H9 (cell line): ENCODE results near the gene BANP. TPM values are rescaled to one million over a fixed set of nuclear protein-coding genes. Genes with fewer than 3 reads are reported as not detected.

Experiments used
- DNase-seq: peaks from one replicate; pipeline ENCODE4 v3.0.0-alpha.2; 2017
- H2AFZ ChIP-seq: one replicate; pipeline ENCODE4 v1.6.1; 2013; ENCODE audit warnings: mild to moderate bottlenecking, low read length, control low read depth, moderate library complexity
- H2AK5ac ChIP-seq: 2 replicates; pipeline ENCODE4 v1.6.1; 2013; ENCODE audit warnings: low read length, control low read depth, mixed read lengths; ENCODE audit not compliant: insufficient read length
- H2BK120ac ChIP-seq: one replicate; pipeline ENCODE4 v1.6.1; 2013; ENCODE audit warnings: low read depth, mild to moderate bottlenecking, low read length, control low read depth, inconsistent platforms; ENCODE audit not compliant: poor library complexity, severe bottlenecking
- H2BK12ac ChIP-seq: 2 replicates; pipeline ENCODE4 v1.6.1; 2013; ENCODE audit warnings: low read length, control low read depth, mixed read lengths, low read depth; ENCODE audit not compliant: insufficient read length
- H2BK15ac ChIP-seq: 2 replicates; pipeline ENCODE4 v1.6.1; 2013; ENCODE audit warnings: low read depth, low read length, control low read depth
- H2BK20ac ChIP-seq: one replicate; pipeline ENCODE4 v1.6.1; 2013; ENCODE audit warnings: low read depth, mild to moderate bottlenecking, low read length, control low read depth, inconsistent platforms; ENCODE audit not compliant: poor library complexity, severe bottlenecking
- H2BK5ac ChIP-seq: 2 replicates; pipeline ENCODE4 v1.6.1; 2013; ENCODE audit warnings: low read length, control low read depth, mixed read lengths; ENCODE audit not compliant: insufficient read length
- H3K14ac ChIP-seq: 2 replicates; pipeline ENCODE4 v1.6.1; 2013; ENCODE audit warnings: low read length, control low read depth; ENCODE audit not compliant: insufficient read depth
- H3K18ac ChIP-seq: 2 replicates; pipeline ENCODE4 v1.6.1; 2013; ENCODE audit warnings: low read depth, mild to moderate bottlenecking, mixed read lengths, low read length, control low read depth; ENCODE audit not compliant: insufficient read length
- H3K23ac ChIP-seq: 2 replicates; pipeline ENCODE4 v1.6.1; 2013; ENCODE audit warnings: low read length, control low read depth, mixed read lengths, low read depth; ENCODE audit not compliant: insufficient read length
- H3K23me2 ChIP-seq: 2 replicates; pipeline ENCODE4 v1.6.1; 2013; ENCODE audit warnings: low read depth, mild to moderate bottlenecking, mixed read lengths, low read length, control low read depth; ENCODE audit not compliant: insufficient read length, poor library complexity, severe bottlenecking
- H3K27ac ChIP-seq: 2 replicates; pipeline ENCODE4 v1.5.1; 2013; ENCODE audit warnings: low read length, control low read depth, mixed read lengths, low read depth; ENCODE audit not compliant: insufficient read length
- H3K27me3 ChIP-seq: 2 replicates; pipeline ENCODE4 v1.6.1; 2013; ENCODE audit warnings: low read length, control low read depth, inconsistent platforms; ENCODE audit not compliant: insufficient read depth
- H3K4ac ChIP-seq: 2 replicates; pipeline ENCODE4 v1.6.1; 2013; ENCODE audit warnings: low read depth, mild to moderate bottlenecking, control low read depth, inconsistent platforms, low read length, moderate library complexity
- H3K4me1 ChIP-seq: 2 replicates; pipeline ENCODE4 v1.6.1; 2013; ENCODE audit warnings: low read length, control low read depth, inconsistent platforms; ENCODE audit not compliant: insufficient read depth
- H3K4me2 ChIP-seq: 2 replicates; pipeline ENCODE4 v1.6.1; 2013; ENCODE audit warnings: low read length, control low read depth, mixed read lengths; ENCODE audit not compliant: insufficient read length, insufficient read depth
- H3K56ac ChIP-seq: 2 replicates; pipeline ENCODE4 v1.6.1; 2013; ENCODE audit warnings: low read depth, mild to moderate bottlenecking, mixed read lengths, low read length, control low read depth; ENCODE audit not compliant: insufficient read length
- H3K79me1 ChIP-seq: 2 replicates; pipeline ENCODE4 v1.6.1; 2013; ENCODE audit warnings: low read depth, mild to moderate bottlenecking, moderate library complexity, low read length, control low read depth, inconsistent platforms; ENCODE audit not compliant: insufficient read depth, poor library complexity, severe bottlenecking
- H3K79me2 ChIP-seq: 2 replicates; pipeline ENCODE4 v1.6.1; 2013; ENCODE audit warnings: low read length, control low read depth, inconsistent platforms; ENCODE audit not compliant: insufficient read depth
- H3K9ac ChIP-seq: 2 replicates; pipeline ENCODE4 v1.6.1; 2013; ENCODE audit warnings: low read length, control low read depth, mixed read lengths; ENCODE audit not compliant: insufficient read length; ENCODE audit errors: extremely low read depth
- H3K9me3 ChIP-seq: one replicate; pipeline ENCODE4 v1.6.1; 2013; ENCODE audit warnings: low read depth, low read length, inconsistent platforms; ENCODE audit not compliant: control insufficient read depth
- H3T11ph ChIP-seq: one replicate; pipeline ENCODE4 v1.6.1; 2013; ENCODE audit warnings: mild to moderate bottlenecking, low read length, control low read depth, inconsistent platforms
- H4K20me1 ChIP-seq: one replicate; pipeline ENCODE4 v1.6.1; 2013; ENCODE audit not compliant: control insufficient read depth, insufficient read length, insufficient read depth
- H4K5ac ChIP-seq: 2 replicates; pipeline ENCODE4 v1.6.1; 2013; ENCODE audit warnings: low read depth, mild to moderate bottlenecking, mixed read lengths, low read length, control low read depth; ENCODE audit not compliant: insufficient read length
- H4K8ac ChIP-seq: replicated peaks from 2 replicates; pipeline ENCODE4 v1.6.1; 2013; ENCODE audit warnings: low read length, control low read depth, mixed read lengths, low read depth; ENCODE audit not compliant: insufficient read length
- H4K91ac ChIP-seq: 2 replicates; pipeline ENCODE4 v1.6.1; 2013; ENCODE audit warnings: low read depth, mild to moderate bottlenecking, moderate library complexity, mixed read lengths, low read length, control low read depth; ENCODE audit not compliant: insufficient read length
- H3K27ac Mint-ChIP-seq, 3 experiments: 2 replicates in 2 of 3; 3 replicates in 1 of 3; pipeline ENCODE4 v1.8.0; 2020 to 2021; ENCODE audit warnings: mixed read lengths in 3 of 3, mild to moderate bottlenecking in 1 of 3, moderate library complexity in 1 of 3
- H3K27me3 Mint-ChIP-seq: 2 replicates; pipeline ENCODE4 v1.8.0; 2021; ENCODE audit warnings: low read depth, mild to moderate bottlenecking, moderate library complexity, mixed read lengths
- H3K36me3 Mint-ChIP-seq, 3 experiments: 2 replicates in 2 of 3; 3 replicates in 1 of 3; pipeline ENCODE4 v1.8.0; 2020 to 2021; ENCODE audit warnings: low read depth in 3 of 3, mixed read lengths in 3 of 3; ENCODE audit not compliant: insufficient read depth in 1 of 3
- H3K4me1 Mint-ChIP-seq, 2 experiments: 2 replicates each; pipeline ENCODE4 v1.8.0; 2020; ENCODE audit warnings: mixed read lengths in 2 of 2
- H3K4me3 Mint-ChIP-seq, 2 experiments: 2 replicates in 1 of 2; 3 replicates in 1 of 2; pipeline ENCODE4 v1.8.0; 2020 to 2021; ENCODE audit warnings: mild to moderate bottlenecking in 2 of 2, mixed read lengths in 2 of 2, moderate library complexity in 1 of 2
- H3K9me3 Mint-ChIP-seq, 2 experiments: 2 replicates in 1 of 2; 3 replicates in 1 of 2; pipeline ENCODE4 v1.8.0; 2020; ENCODE audit warnings: mild to moderate bottlenecking in 2 of 2, mixed read lengths in 2 of 2, moderate library complexity in 1 of 2
- WGBS: extraction: QIAGEN DNeasy Blood & Tissue Kit; methylation state at CpG from one replicate; pipeline ENCODE4 v1.1.7; 2013; ENCODE audit warnings: missing lambda C conversion rate, low lambda C conversion rate, mixed read lengths; ENCODE audit not compliant: insufficient read length; ENCODE audit errors: extremely low coverage; 5-methylcytosine and 5-hydroxymethylcytosine counted together
- total RNA-seq: library from RNA; stranded (reverse); gene quantifications from 2 replicates; pipeline ENCODE4 v1.2.1, GENCODE V29; 2021
- TF ChIP-seq, protein P1 (sequence below): fragments of 200-600 bp; sonication (generic); conservative IDR thresholded peaks from 3 replicates; pipeline ENCODE4 v1.8.0; 2021; ENCODE audit warnings: antibody characterized with exemption, mild to moderate bottlenecking

Gene BANP
- total RNA-seq, 1 experiment from 2014 or later, result 24.9 TPM

DNA sequence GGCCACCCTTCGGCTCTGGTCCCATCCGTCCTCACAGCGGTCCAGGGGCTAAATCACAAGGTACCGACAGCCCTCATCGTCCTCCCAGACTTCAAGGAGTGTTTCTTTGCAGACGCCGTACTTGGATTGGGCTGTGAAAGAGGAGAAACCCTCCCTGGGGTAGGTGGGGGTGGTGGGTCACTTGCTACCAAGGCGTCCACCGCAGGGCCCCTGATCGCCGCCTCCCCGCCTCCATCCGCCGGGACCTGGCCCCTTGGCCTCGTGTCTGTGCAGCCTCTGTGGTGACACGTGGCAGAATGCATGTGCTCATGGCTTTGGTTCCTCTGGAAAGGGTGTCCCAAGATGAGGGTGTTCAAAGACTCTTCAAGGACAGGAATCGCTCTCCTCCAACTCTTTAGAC lies 151.4 kb downstream of the BANP start:
- H4K5ac ChIP-seq, result no peak overlapping the region
- Mint-ChIP-seq H3K27ac (no peak overlapping the region), H3K4me3 (no peak overlapping the region), H3K27me3 (peaks cover 7% of the 10 kb centered on the region), H3K36me3 (peaks cover 0 to 2% (median 0%) of the 10 kb centered on the region in 3 experiments; a peak in 1 of 7 replicates), H3K9me3 (peaks cover 4 to 5% of the 10 kb centered on the region in 2 experiments; a peak in 4 of 5 replicates), H3K4me1 (peaks cover 4 to 15% of the 10 kb centered on the region in 2 experiments; a peak in 3 of 4 replicates)
- no peak overlapping the region for H3K23ac ChIP-seq
- H3K4me1 ChIP-seq, result no peaks in the 10 kb centered on the region
- no peak overlapping the region for H2BK15ac ChIP-seq
- no peaks in the 10 kb centered on the region for H3K79me2 ChIP-seq
- H3K14ac ChIP-seq, result no peak overlapping the region
- no peak for DNase-seq
- H3K9me3 ChIP-seq, result no peaks in the 10 kb centered on the region
- no peak overlapping the region for H2AFZ ChIP-seq
- H3K27me3 ChIP-seq, result no peaks in the 10 kb centered on the region
- no peak overlapping the region for H3K18ac ChIP-seq
- H3K4ac ChIP-seq, result no peak overlapping the region
- no peak overlapping the region for H4K8ac ChIP-seq
- no peak overlapping the region for H2BK12ac ChIP-seq
- H3T11ph ChIP-seq, result no peak overlapping the region
- H2BK120ac ChIP-seq, result no peak overlapping the region
- no peaks in the 10 kb centered on the region for H4K20me1 ChIP-seq
- TF ChIP-seq, protein P1, sequence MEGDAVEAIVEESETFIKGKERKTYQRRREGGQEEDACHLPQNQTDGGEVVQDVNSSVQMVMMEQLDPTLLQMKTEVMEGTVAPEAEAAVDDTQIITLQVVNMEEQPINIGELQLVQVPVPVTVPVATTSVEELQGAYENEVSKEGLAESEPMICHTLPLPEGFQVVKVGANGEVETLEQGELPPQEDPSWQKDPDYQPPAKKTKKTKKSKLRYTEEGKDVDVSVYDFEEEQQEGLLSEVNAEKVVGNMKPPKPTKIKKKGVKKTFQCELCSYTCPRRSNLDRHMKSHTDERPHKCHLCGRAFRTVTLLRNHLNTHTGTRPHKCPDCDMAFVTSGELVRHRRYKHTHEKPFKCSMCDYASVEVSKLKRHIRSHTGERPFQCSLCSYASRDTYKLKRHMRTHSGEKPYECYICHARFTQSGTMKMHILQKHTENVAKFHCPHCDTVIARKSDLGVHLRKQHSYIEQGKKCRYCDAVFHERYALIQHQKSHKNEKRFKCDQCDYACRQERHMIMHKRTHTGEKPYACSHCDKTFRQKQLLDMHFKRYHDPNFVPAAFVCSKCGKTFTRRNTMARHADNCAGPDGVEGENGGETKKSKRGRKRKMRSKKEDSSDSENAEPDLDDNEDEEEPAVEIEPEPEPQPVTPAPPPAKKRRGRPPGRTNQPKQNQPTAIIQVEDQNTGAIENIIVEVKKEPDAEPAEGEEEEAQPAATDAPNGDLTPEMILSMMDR, result no peak
- no peak overlapping the region for H3K4me2 ChIP-seq
- no peak overlapping the region for H2BK5ac ChIP-seq
- no peak overlapping the region for H2AK5ac ChIP-seq
- no peak overlapping the region for H2BK20ac ChIP-seq
- H3K27ac ChIP-seq, result no peak overlapping the region
- H3K56ac ChIP-seq, result no peak overlapping the region
- WGBS, result no CpG with 5 or more reads among the region's 17 CpGs
- H3K9ac ChIP-seq, result no peak overlapping the region
- no peaks in the 10 kb centered on the region for H3K79me1 ChIP-seq
- H3K23me2 ChIP-seq, result no peaks in the 10 kb centered on the region
- no peak overlapping the region for H4K91ac ChIP-seq
